ENCODE data around the gene TMCO4. TPM values are rescaled to one million over a fixed set of nuclear protein-coding genes. Genes with fewer than 3 reads are reported as not detected.
A peak's percentile ranks its signal among the peaks of the same experiment; 100 is the strongest.

TMCO4 gene
- total and polyA plus RNA-seq, 2 donors (not counting 3 experiments of a cell fraction or from before 2014, with no cell fraction given): 7.6 to 10.3 TPM

- H4K20me1 ChIP-seq (replicated peaks; ENCODE audit: control insufficient read depth, extremely low read depth, insufficient read depth, low read length): no peaks in the 10 kb centered on the region
- no peak overlapping the region for H3K4me2 ChIP-seq (ENCODE audit: insufficient read depth, low read length)
- H3K27ac ChIP-seq (ENCODE audit: insufficient read depth, low read depth, low read length): no peak overlapping the region
- DNase-seq (ENCODE audit: low read depth, low spot score) (peak; percentile 37), FAIRE-seq (peak; percentile 52)
- CTCF ChIA-PET: interaction anchor here (1.0 to 2.3 kb wide), 4 partner anchors 9 to 28 kb away, joined by 3 to 9 read pairs (median 6); no protein-coding TSS in a partner anchor
- no peak overlapping the region for H3K9ac ChIP-seq (replicated peaks; ENCODE audit: extremely low read depth, insufficient read depth, low read length)
- H3K4me3 ChIP-seq (replicated peaks in 1 of 3; ENCODE audit: insufficient read depth in 1 of 3, low read depth in 1 of 3, low read length in 3 of 3): no peak overlapping the region
- BruUV-seq (replicated peaks): no TSS peak
- TF ChIP-seq, protein P1, sequence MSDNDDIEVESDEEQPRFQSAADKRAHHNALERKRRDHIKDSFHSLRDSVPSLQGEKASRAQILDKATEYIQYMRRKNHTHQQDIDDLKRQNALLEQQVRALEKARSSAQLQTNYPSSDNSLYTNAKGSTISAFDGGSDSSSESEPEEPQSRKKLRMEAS (IDR thresholded peaks at IDR 0.05; ENCODE audit: insufficient read depth, insufficient read length): no peak
- TF ChIP-seq EZH2 (IDR thresholded peaks at IDR 0.05; ENCODE audit: borderline replicate concordance, low read depth, low read length, severe bottlenecking) (no peak), GATA2 (IDR thresholded peaks at IDR 0.05; ENCODE audit: insufficient read depth, insufficient read length, low read depth, low read length) (no peak), MYC (IDR thresholded peaks at IDR 0.05; ENCODE audit: low read depth, low read length) (no peak), FOS (IDR thresholded peaks at IDR 0.05; ENCODE audit: borderline replicate concordance, insufficient read depth, low read length) (no peak), POLR2AphosphoS5 (IDR thresholded peaks at IDR 0.05; ENCODE audit: insufficient read depth, low read depth, low read length) (no peak)
- TF ChIP-seq, protein P2, sequence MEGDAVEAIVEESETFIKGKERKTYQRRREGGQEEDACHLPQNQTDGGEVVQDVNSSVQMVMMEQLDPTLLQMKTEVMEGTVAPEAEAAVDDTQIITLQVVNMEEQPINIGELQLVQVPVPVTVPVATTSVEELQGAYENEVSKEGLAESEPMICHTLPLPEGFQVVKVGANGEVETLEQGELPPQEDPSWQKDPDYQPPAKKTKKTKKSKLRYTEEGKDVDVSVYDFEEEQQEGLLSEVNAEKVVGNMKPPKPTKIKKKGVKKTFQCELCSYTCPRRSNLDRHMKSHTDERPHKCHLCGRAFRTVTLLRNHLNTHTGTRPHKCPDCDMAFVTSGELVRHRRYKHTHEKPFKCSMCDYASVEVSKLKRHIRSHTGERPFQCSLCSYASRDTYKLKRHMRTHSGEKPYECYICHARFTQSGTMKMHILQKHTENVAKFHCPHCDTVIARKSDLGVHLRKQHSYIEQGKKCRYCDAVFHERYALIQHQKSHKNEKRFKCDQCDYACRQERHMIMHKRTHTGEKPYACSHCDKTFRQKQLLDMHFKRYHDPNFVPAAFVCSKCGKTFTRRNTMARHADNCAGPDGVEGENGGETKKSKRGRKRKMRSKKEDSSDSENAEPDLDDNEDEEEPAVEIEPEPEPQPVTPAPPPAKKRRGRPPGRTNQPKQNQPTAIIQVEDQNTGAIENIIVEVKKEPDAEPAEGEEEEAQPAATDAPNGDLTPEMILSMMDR (IDR thresholded peaks at IDR 0.05; ENCODE audit: extremely low read depth in 1 of 2, insufficient read depth in 1 of 2, low read depth in 1 of 2, low read length in 2 of 2): no peak
- no peaks in the 10 kb centered on the region for H3K27me3 ChIP-seq (ENCODE audit: control insufficient read depth in 2 of 2, insufficient read depth in 2 of 2, low read length in 2 of 2)
- POLR2A ChIA-PET: no interaction called here
- no peaks in the 10 kb centered on the region for H3K36me3 ChIP-seq (ENCODE audit: control insufficient read depth in 2 of 2, extremely low read depth in 1 of 2, insufficient read depth in 2 of 2, low read length in 2 of 2)
- intact Hi-C loops (cut with micrococcal nuclease): no loop called here
- H3K9me1 ChIP-seq (replicated peaks; ENCODE audit: control insufficient read depth, extremely low read depth, insufficient read depth, low read length): no peaks in the 10 kb centered on the region
- no peaks in the 10 kb centered on the region for H3K79me2 ChIP-seq (ENCODE audit: control insufficient read depth, insufficient read depth, low read length)
- no peak overlapping the region for H2AFZ ChIP-seq (ENCODE audit: low read depth, low read length)
- no peaks in the 10 kb centered on the region for H3K9me3 ChIP-seq (replicated peaks; ENCODE audit: control insufficient read depth, insufficient read depth, low read length)
- dilution Hi-C loops (cut with MboI; ENCODE audit: extremely low pct_ligation_motif_present, low sequenced_read_pairs): no loop called here
- no peaks in the 10 kb centered on the region for H3K4me1 ChIP-seq (ENCODE audit: control insufficient read depth, extremely low read depth, insufficient read depth, low read length)
Measured at GRCh38 chr1:19676438-19676922, 123.2 kb downstream of the TMCO4 start.
